GM23338 (cell line): ENCODE results near the gene PPM1H. TPM values are rescaled to one million over a fixed set of nuclear protein-coding genes. Genes with fewer than 3 reads are reported as not detected.
A peak's percentile ranks its signal among the peaks of the same experiment; 100 is the strongest.
"Not testable (repeated sequence)": the region's sequence is repeated elsewhere in the genome, so short reads cannot be mapped to it uniquely, and the experiment has no call there.

Experiments used
- ATAC-seq: fragments of 200-7000 bp; cut with Tn5 transposase; 3 replicates; pipeline ENCODE4 v1.9.1; 2020
- DNase-seq: peaks from one replicate; pipeline ENCODE4 v3.0.0-alpha.2; 2015; ENCODE audit warnings: low spot score
- H2AFZ ChIP-seq: fragments of 200-600 bp; sonication (generic); 2 replicates; pipeline ENCODE4 v1.8.0; 2016; ENCODE audit warnings: antibody characterized with exemption, mild to moderate bottlenecking, moderate library complexity
- H3F3A ChIP-seq: fragments of 200-600 bp; sonication (generic); replicated peaks from 2 replicates; pipeline ENCODE4 v1.8.0; 2017; ENCODE audit warnings: antibody characterized with exemption, mixed run types, low read depth
- H3K27ac ChIP-seq: fragments of 200-600 bp; sonication (generic); 2 replicates; pipeline ENCODE4 v1.6.1; 2016; ENCODE audit warnings: low read depth
- H3K27me3 ChIP-seq: fragments of 200-600 bp; sonication (generic); 2 replicates; pipeline ENCODE4 v1.8.0; 2016; ENCODE audit warnings: mild to moderate bottlenecking, mixed run types, moderate library complexity; ENCODE audit not compliant: insufficient read depth
- H3K36me3 ChIP-seq: fragments of 200-600 bp; sonication (generic); 2 replicates; pipeline ENCODE4 v1.8.0; 2016; ENCODE audit warnings: mild to moderate bottlenecking; ENCODE audit not compliant: insufficient read depth
- H3K4me1 ChIP-seq: fragments of 200-600 bp; sonication (generic); 2 replicates; pipeline ENCODE4 v1.8.0; 2016; ENCODE audit warnings: mild to moderate bottlenecking, moderate library complexity; ENCODE audit not compliant: insufficient read depth
- H3K4me2 ChIP-seq: fragments of 200-600 bp; sonication (generic); 2 replicates; pipeline ENCODE4 v1.7.1; 2017; ENCODE audit warnings: mixed run types
- H3K4me3 ChIP-seq: fragments of 200-600 bp; sonication (generic); 2 replicates; pipeline ENCODE4 v1.6.1; 2016; ENCODE audit warnings: mixed run types
- H3K79me2 ChIP-seq: fragments of 200-600 bp; sonication (generic); replicated peaks from 2 replicates; pipeline ENCODE4 v1.8.0; 2017; ENCODE audit warnings: mild to moderate bottlenecking; ENCODE audit not compliant: insufficient read depth
- H3K9me2 ChIP-seq: fragments of 200-600 bp; sonication (generic); 2 replicates; pipeline ENCODE4 v1.8.0; 2017; ENCODE audit not compliant: insufficient read depth
- H4K20me1 ChIP-seq: fragments of 200-600 bp; sonication (generic); replicated peaks from 2 replicates; pipeline ENCODE4 v1.8.0; 2017; ENCODE audit warnings: mild to moderate bottlenecking; ENCODE audit not compliant: insufficient read depth
- H3K27ac Mint-ChIP-seq: 2 replicates; pipeline ENCODE4 v1.8.0; 2020; ENCODE audit warnings: inconsistent platforms, mild to moderate bottlenecking, moderate library complexity, mixed read lengths
- H3K27me3 Mint-ChIP-seq: 3 replicates; pipeline ENCODE4 v1.8.0; 2022; ENCODE audit warnings: low read depth, mild to moderate bottlenecking, moderate library complexity, mixed read lengths, inconsistent platforms; ENCODE audit not compliant: insufficient read depth, poor library complexity
- H3K36me3 Mint-ChIP-seq: 3 replicates; pipeline ENCODE4 v1.8.0; 2021; ENCODE audit warnings: low read depth, mild to moderate bottlenecking, inconsistent platforms, moderate library complexity, mixed read lengths
- H3K4me1 Mint-ChIP-seq: 3 replicates; pipeline ENCODE4 v1.8.0; 2020; ENCODE audit warnings: mild to moderate bottlenecking, inconsistent platforms, mixed read lengths
- H3K4me3 Mint-ChIP-seq: 3 replicates; pipeline ENCODE4 v1.8.0; 2021; ENCODE audit warnings: moderate library complexity, mild to moderate bottlenecking, inconsistent platforms, mixed read lengths
- H3K9me3 Mint-ChIP-seq: 3 replicates; pipeline ENCODE4 v1.8.0; 2020; ENCODE audit warnings: moderate library complexity, mild to moderate bottlenecking, inconsistent platforms, mixed read lengths
- CREB1 ChIP-seq: fragments of 250-450 bp; sonication (Bioruptor Pico); IDR thresholded peaks from 2 replicates; pipeline ENCODE4 v1.5.0; 2020; ENCODE audit warnings: low read depth, mild to moderate bottlenecking, moderate library complexity
- EZH2 ChIP-seq: fragments of 200-600 bp; sonication (generic); IDR thresholded peaks from one replicate; pipeline ENCODE4 v1.8.0; 2017; ENCODE audit warnings: antibody characterized with exemption, mild to moderate bottlenecking, low read depth; ENCODE audit not compliant: unreplicated experiment
- JUNB ChIP-seq: IDR thresholded peaks from one replicate; pipeline ENCODE4 v1.6.1; 2016; ENCODE audit warnings: antibody characterized with exemption; ENCODE audit not compliant: unreplicated experiment
- NANOG ChIP-seq: IDR thresholded peaks from 2 replicates; pipeline ENCODE4 v1.6.1; 2016; ENCODE audit warnings: antibody characterized with exemption, borderline replicate concordance
- POLR2AphosphoS5 ChIP-seq: IDR thresholded peaks from 2 replicates; pipeline ENCODE4 v1.6.1; 2016; ENCODE audit warnings: antibody characterized with exemption, low read depth
- STAT1 ChIP-seq: IDR thresholded peaks from one replicate; pipeline ENCODE4 v1.6.1; 2016; ENCODE audit warnings: antibody characterized with exemption; ENCODE audit not compliant: unreplicated experiment
- polyA plus RNA-seq: library from polyadenylated mRNA; unstranded; fragments of >200 nt; fragmentation: Nextera tagmentation; extraction: Ambion mirVana; gene quantifications from 2 replicates; pipeline ENCODE4 v1.2.1, GENCODE V29; 2016
- total RNA-seq: library from RNA; depleted of rRNA; stranded (reverse); fragments of >200 nt; shearing (Covaris generic); gene quantifications from 2 replicates; pipeline ENCODE4 v1.2.3, GENCODE V29; 2014
- TF ChIP-seq, protein P1 (sequence below): IDR thresholded peaks from 2 replicates; pipeline ENCODE4 v1.6.1; 2016; ENCODE audit warnings: antibody characterized with exemption

The PPM1H gene
- total and polyA plus RNA-seq, 2 experiments from 2014 or later, result 11.4 to 41.2 TPM

DNA sequence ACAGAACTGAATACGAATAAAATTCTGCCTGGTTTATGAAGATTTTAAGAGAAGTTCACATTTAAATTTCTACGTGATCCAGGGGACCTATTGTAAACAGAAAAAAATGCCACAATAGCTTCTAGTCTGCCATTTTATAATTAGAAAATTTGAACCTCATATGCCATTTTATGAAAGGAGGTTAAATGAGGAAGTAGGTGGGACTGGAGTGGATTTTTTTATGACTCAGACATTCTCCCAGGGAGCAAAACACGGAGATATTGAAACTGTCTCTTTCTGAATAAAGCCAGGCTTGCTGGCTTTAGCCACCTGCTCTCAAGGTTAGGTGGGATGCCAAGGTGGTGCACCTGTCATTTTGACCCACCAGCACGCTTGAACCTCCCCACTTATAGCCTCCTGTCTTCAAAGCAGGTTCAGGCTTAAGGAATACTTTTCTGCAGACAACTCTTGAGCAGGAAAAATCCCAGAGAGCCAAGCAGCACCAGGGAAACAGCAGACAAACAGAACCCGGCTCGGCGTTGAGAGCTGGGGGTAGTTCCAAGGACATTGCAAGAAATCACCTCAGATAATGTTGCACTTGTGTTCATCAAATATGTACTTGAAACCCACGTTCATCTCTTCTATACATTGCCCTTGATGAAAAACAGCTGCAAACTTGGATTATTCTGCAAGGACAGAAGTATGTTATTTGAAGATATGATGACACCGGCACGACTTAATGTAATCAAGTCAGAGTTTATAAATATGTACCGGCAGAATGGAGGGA, 203.7 kb downstream of the PPM1H start:
- Mint-ChIP-seq H3K4me1 (peaks cover 34% of the 10 kb centered on the region), H3K27me3 (peaks cover 7% of the 10 kb centered on the region), H3K27ac (no peak overlapping the region), H3K36me3 (peaks cover 10% of the 10 kb centered on the region; the same call in 2 of the 3 replicates), H3K9me3 (no peaks in the 10 kb centered on the region; the same call in 2 of the 3 replicates), H3K4me3 (no peak overlapping the region)
- peaks cover 28% of the 10 kb centered on the region for H3K4me1 ChIP-seq
- no peaks in the 10 kb centered on the region for H3K9me2 ChIP-seq
- H3K36me3 ChIP-seq, result no peaks in the 10 kb centered on the region
- H2AFZ ChIP-seq, result no peak overlapping the region
- ATAC-seq, result no peak
- TF ChIP-seq, protein P1, sequence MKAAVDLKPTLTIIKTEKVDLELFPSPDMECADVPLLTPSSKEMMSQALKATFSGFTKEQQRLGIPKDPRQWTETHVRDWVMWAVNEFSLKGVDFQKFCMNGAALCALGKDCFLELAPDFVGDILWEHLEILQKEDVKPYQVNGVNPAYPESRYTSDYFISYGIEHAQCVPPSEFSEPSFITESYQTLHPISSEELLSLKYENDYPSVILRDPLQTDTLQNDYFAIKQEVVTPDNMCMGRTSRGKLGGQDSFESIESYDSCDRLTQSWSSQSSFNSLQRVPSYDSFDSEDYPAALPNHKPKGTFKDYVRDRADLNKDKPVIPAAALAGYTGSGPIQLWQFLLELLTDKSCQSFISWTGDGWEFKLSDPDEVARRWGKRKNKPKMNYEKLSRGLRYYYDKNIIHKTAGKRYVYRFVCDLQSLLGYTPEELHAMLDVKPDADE, result no peak
- no peak for TF ChIP-seq EZH2
- no peak for TF ChIP-seq CREB1
- no peak for TF ChIP-seq JUNB
- no peak for TF ChIP-seq NANOG
- TF ChIP-seq STAT1, result no peak
- H3K27ac ChIP-seq, result peak overlapping the region; percentile 22; the same call in 1 of the 2 replicates
- H4K20me1 ChIP-seq, result no peaks in the 10 kb centered on the region; the same call in 1 of the 2 replicates
- H3K4me3 ChIP-seq, result no peak overlapping the region
- H3K4me2 ChIP-seq, result no peak overlapping the region
- H3F3A ChIP-seq, result 0 out of 2 replicates have a peak, but pooled peaks cover 4% of the 10 kb centered on the region
- H3K79me2 ChIP-seq, result no peaks in the 10 kb centered on the region
- no peak for DNase-seq
- H3K27me3 ChIP-seq, result no peaks in the 10 kb centered on the region

DNA sequence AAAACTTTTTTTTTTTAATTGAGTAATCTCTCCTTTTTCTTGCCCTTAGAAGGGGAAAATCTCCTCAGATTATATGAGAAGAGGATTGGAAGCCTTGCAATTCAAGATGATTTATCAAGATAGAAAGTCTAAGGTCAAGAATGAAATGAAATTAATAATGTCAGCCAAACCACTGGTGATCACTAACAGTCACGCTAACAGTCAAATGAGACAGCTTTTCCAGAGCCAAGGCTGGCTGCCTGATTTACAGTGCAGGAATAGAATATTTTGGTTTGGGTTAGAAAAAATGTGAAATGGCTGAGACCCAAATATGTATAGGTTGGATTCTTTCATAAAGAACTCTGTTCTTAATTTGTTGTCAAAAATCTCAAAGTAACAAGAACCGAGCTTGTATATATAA, 204.3 kb downstream of the PPM1H start:
- no peak overlapping the region for H3K4me2 ChIP-seq
- no peak overlapping the region for H3K4me3 ChIP-seq
- no peak for ATAC-seq
- no peak overlapping the region for H2AFZ ChIP-seq
- H3K79me2 ChIP-seq, result no peaks in the 10 kb centered on the region
- no peaks in the 10 kb centered on the region for H3K9me2 ChIP-seq
- Mint-ChIP-seq H3K4me1 (peaks cover 40% of the 10 kb centered on the region), H3K4me3 (no peak overlapping the region), H3K27me3 (peaks cover 7% of the 10 kb centered on the region), H3K27ac (no peak overlapping the region), H3K9me3 (no peaks in the 10 kb centered on the region; the same call in 2 of the 3 replicates), H3K36me3 (peaks cover 6% of the 10 kb centered on the region; the same call in 2 of the 3 replicates)
- H4K20me1 ChIP-seq, result no peaks in the 10 kb centered on the region; the same call in 1 of the 2 replicates
- H3K27ac ChIP-seq, result peak overlapping the region; percentile 22; the same call in 1 of the 2 replicates
- no peaks in the 10 kb centered on the region for H3K36me3 ChIP-seq
- no peaks in the 10 kb centered on the region for H3K27me3 ChIP-seq
- no peak for DNase-seq
- 0 out of 2 replicates have a peak, but pooled peaks cover 4% of the 10 kb centered on the region for H3F3A ChIP-seq
- peaks cover 28% of the 10 kb centered on the region for H3K4me1 ChIP-seq
- TF ChIP-seq POLR2AphosphoS5 (no peak), CREB1 (no peak)

DNA sequence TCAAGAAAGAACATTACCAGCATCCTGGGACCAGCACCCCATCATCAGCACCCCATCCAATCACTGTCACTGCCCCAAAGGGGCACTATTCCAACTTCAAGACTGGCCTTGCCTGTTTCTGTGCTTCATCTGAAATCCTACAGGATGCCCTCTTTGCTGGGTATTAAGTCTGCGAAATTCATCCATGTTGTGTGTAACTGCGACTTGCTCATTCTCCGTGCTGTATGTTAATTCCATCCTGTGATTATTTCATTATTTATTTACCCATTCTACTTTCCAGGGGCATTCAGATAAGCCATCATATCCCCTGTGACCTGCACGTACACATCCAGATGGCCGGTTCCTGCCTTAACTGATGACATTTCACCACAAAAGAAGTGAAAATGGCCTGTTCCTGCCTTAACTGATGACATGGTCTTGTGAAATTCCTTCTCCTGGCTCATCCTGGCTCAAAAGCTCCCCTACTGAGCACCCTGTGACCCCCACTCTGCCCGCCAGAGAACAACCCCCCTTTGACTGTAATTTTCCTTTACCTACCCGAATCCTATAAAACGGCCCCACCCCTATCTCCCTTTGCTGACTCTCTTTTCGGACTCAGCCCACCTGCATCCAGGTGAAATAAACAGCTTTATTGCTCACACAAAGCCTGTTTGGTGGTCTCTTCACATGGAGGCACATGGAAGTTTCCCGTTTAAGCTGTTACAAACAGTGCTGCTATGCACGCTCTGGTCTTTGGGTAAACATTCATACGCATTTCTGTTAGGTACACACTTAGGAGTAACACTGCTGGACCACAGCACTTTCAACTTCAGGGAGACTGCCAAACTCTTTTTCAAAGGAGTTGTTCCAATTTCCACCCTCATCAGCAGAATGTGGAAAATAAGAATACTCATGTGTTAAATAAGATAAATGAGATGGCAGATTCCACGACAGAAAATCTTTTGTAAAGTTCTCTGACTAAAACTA, 205.1 kb downstream of the PPM1H start:
- peaks cover 35% of the 10 kb centered on the region for H3K4me1 ChIP-seq
- not testable (repeated sequence) for H3K4me3 Mint-ChIP-seq, H3K36me3 ChIP-seq, H3K27me3 ChIP-seq, H3K9me2 ChIP-seq, ATAC-seq, DNase-seq, H3K79me2 ChIP-seq, H3K9me3 Mint-ChIP-seq, H3K4me3 ChIP-seq, H3K36me3 Mint-ChIP-seq, H3F3A ChIP-seq, H4K20me1 ChIP-seq, H3K27me3 Mint-ChIP-seq, H2AFZ ChIP-seq
- peak overlapping the region; percentile 45; the same call in 1 of the 2 replicates for H3K27ac Mint-ChIP-seq
- H3K4me2 ChIP-seq, result 0 out of 2 replicates have a peak overlapping the region, but pooled peaks have one; percentile 22
- peaks cover 47% of the 10 kb centered on the region for H3K4me1 Mint-ChIP-seq
- peak overlapping the region; percentile 53; the same call in 1 of the 2 replicates for H3K27ac ChIP-seq
